Measurements from ENCODE around the gene CCDC85A.

The CCDC85A gene

DNA sequence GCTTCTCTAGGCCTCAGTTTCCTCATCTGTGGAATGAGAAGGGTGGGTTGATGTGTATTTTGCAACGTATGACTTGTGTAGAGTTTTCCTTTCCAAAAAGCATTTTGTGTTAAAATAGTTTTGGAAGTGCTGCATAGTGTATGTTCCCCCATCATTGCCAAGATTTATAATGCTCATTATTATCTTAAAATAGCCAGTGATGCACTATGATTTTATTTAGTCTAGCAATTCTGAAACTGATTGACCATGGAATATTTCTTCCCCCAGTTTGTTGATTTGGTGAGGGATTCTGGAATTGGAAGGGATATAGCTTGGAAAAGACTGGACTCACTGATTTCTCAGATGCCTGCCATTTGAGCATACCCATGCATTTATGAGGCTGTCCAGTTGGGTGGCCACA lies 130.6 kb downstream of the CCDC85A start:
- DNase-seq = no peak

DNA sequence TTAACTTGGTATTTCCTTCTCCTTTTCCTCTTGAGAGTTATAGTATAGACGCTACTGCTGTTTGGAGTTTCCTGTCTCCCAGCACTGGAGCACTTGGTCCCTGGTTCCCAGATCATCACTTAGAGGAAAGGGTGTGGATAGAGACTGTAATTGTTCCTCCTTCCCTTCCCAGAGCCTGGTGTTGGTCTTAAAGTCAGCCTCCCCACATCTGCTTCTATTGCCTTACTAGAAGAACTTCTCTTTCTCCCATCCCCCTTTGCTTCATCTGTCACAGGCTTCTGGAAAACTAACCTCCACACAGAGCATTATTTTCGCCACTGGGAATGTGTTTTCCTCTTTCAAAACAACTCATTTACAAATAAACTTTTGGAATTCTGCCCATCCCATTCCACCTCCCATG lies 131.0 kb downstream of the CCDC85A start:
- DNase-seq = no peak

DNA sequence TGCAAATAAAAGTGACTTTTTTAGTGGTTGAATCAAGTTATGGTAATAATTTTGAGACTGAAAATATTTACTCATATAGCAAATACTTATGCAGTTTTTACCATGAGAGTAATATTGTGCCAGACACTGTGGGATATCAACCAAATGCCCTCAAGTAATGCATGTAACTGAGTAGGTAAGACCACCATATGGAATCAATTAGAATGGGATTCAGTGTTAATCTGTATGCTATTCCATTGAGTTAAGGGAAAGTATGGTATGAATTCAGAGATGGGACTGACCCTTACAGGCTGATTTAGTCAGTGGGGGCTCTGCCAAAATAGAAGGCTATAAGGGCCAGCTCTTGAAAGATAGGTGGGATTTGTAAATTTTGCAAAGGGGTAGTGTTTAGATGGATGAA lies 131.6 kb downstream of the CCDC85A start:
- DNase-seq = no peak

DNA sequence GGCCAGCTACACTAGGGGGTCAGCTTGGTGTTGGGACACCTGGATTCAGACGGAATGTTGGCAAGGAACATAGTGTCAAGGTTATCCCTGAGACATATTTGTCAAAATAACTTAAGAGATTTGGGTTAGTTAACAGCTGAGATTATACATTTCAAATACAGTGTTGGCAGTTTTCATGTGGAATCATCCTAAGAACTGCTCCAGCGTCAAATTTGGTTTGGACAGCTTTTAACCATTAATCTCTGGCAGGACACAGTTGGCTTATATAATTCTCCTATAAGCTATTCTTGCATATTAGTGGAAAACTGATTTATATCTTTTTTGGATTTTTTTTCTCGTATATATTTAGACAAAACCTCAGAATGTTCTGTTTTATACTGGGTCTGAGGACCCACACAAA lies 132.2 kb downstream of the CCDC85A start:
- DNase-seq = no peak

DNA sequence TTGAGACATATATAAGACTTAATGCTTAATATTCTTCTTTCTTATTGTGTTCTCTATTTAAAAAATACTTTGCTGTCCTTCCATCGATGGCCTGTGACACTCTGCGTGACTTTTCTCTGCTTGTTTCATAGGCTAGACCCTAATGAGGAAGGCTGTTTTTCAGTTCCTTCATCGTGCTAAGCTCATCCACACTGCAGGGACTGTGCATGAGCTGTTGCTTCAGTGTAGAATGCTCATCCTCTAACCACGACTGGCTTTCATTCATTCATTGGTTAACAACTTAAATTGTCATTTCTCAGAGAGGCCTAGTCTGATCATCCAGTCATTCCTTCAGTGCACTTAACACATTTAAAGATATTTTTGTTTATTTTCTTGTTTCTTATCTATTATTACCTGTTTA lies 134.4 kb downstream of the CCDC85A start:
- no peak for DNase-seq

DNA sequence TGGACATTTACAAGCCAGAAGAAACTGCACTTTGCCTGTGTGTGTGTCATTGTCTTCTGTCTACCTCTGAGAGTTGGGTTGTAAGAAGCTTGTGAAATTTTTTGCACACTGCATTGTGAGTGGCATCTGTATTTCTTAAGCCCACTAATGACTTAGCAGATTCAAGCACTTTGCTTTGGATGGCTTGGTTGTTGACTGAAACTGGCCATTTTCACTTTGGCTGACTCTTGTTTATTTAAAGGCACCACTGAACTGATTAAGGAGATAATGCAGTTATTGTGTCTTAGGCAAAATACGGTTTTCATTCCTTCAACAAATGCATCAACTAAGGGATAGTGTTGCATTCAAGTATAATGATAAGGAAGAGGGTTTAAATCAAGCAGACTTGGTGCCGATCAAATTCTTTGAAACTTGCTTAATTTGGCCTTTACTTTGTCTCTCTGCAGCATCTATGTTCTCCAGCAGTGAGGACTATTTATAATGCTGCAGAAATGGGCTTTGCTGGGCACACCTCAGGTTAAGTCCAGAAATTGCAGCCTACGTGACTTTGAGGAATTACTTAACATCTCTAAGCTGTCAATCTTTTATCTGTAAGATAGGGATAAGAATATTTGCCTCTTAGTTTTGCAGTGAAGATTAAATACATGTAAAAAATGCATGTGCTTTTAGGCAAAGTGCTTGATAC lies 142.0 kb downstream of the CCDC85A start:
- no peak for DNase-seq

DNA sequence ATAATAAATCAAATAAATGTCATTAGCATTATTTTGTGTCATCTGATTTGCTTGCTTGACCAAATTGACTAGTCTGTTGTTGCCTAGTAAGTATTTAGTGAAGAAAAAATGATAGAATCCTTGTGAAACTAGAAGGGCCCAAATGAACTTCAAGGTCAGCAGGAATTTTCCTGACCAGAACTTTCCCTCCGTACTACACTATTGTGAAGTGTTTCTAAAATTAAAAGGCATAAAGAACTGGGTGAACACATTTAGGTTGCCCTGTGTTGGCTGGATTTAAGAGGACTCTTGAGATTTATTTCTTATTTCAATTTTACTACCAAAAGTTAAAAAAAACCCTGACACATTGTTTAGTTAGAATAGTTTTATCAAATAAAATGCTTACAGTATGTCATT lies 142.6 kb downstream of the CCDC85A start:
- no peak for DNase-seq

DNA sequence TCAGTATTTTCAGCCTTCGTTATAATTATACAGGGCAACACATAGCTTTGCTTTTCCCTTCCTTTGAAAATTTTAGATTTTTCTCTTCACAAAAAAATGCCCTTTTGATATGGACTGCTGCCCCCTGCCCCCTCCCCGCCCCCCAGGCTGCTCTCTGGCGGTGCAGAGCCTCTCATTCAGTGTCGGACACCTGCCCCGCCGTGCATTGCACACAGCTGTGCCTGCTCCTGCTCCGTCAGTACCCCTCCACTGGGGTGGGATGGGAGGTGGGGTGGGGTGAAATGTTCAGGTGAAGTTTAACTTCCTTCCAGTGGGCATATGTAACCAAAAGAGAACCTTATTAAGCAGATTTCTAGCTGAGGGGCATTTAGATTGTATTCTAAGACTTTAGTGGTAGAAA lies 148.0 kb downstream of the CCDC85A start:
- no peak for DNase-seq

DNA sequence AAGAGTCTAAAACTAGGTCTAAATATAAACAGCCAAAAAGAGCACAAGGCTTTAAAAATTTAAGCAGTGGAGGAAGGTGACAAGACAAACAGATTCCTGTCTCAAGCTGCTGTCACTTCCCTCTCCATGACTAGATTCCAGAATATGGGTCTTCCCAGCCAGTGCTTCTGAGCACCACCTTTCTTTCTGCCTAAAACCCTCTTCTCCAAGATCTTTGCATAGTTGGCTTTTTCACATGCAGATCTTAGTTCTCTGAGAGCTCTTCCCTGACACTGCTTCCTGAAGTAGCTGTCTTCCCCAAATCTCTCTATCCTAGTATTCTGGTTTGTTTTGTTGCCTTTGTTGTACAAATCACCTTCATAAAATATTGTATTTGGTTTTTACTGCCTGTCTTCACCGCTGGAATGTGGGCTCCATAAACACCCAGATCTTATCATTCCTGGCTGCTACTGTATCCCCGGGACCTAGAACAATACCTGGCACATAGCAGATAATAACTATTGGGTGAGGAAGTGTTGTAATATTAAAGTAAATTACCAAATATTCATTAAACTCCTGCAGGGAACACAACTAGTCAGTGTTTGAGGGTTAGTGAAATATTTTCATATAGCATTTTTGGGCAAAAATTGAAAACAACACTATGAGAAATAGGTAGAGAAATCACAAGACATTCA lies 150.2 kb downstream of the CCDC85A start:
- DNase-seq = no peak

DNA sequence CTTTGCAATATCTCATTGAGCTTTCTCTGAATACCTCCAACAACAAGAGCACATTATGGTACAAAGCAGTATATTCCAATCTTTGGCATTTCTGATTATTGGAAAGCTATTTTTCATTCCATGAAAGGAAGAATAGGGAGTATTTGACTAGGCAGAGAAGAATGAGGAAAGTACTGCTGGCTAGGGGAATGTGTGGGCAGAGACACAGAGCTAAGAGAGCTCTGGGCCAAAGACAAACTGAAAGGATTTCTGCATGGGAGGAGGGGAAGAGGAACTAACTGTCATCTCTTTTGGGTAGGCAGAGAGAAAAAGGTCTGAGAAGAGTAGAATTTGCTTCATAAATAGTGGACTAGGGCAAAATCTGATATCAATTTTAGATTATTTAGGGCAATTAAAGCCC lies 150.8 kb downstream of the CCDC85A start:
- DNase-seq = no peak

DNA sequence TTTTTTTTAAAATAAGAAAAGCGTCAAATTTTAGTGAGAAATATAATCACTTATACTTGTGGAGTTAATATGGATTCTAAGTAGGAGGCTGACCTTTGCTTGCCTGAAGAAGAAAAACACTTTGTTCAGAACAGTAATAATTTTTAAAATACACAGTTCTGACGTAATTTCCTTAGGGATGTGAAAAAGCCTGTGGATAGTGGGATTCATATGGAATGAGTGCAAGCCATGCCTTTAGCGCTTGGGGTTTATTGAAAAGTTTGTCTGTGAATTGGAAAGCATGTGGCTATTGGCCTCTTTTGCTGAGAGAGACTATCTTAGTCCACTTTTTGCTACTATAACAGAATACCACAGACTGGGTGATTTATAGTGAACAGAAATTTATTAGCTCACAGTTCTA lies 151.3 kb downstream of the CCDC85A start:
- no peak for DNase-seq

DNA sequence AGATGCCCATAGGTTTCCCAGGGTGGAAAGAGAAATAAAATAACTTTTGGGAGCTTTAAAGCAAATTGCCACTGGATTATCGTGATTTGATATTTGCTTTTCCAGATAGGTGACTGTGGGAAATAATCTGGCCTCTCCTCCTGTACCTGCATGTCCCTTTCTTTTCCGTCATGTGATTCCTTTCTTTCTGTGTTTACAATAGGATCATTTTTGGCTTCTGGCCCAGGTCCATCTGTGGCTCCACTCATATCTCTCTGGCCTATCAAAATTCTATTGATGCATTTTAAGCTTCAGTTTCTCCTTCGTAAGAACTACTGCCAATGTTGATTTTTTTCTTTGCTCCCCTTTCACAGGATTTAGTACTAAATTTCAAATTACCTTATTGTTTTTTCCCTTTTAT lies 153.6 kb downstream of the CCDC85A start:
- no peak for DNase-seq

DNA sequence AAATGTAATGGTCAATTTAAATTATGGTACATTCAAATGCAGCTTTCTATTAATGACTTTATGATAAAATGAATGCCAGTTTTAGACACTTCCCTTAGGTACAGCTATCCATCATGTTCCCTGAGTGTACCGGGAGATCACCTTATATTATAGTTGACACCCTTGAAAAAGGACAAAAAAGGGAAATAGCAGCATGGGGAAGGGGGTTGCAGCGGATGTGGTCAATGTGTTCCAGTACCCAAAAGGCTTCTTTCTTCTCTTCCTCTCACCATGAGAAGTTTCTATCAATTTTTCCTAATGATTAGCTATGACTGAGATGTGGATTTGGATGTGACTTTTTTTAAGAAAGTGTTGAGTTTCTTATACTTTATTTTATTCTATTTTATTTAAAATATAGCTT lies 154.4 kb downstream of the CCDC85A start:
- no peak for DNase-seq

DNA sequence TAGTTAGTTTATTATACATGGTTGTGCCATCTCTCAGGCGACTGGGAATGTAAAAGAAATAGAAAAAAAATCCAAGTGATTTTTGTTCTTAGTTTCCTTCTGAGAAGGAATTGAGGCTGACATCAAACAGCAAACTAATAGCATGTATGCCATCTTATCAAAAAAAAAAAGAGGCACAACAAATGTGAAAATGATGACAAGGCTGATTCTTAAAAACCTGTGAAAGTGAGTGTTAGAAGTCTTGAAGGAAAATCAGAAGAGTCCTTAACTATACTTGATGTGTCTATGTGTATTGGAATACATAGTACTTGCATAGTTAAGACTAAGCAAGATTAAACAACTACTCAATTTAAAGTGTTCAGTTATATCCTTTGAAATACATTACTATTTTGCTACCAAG lies 161.0 kb downstream of the CCDC85A start:
- DNase-seq = no peak

DNA sequence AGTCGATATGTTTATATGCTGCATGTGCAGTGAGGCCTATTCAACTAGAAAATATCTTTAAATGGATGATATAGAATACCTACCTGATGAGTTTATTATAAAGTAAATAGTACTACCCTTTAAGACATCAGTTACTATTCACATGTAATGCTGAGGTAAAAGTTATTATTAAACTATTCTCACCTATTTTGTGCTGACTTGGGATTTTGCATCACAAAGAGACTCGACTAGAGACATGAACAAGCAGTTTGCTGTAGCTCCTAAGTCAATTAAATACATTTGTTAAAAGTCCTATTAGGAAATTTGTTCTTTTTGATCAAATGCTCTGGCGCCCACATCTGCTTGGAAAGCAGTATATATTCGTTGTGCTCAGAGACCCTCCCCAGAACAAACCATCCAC lies 164.1 kb downstream of the CCDC85A start:
- no peak for DNase-seq

DNA sequence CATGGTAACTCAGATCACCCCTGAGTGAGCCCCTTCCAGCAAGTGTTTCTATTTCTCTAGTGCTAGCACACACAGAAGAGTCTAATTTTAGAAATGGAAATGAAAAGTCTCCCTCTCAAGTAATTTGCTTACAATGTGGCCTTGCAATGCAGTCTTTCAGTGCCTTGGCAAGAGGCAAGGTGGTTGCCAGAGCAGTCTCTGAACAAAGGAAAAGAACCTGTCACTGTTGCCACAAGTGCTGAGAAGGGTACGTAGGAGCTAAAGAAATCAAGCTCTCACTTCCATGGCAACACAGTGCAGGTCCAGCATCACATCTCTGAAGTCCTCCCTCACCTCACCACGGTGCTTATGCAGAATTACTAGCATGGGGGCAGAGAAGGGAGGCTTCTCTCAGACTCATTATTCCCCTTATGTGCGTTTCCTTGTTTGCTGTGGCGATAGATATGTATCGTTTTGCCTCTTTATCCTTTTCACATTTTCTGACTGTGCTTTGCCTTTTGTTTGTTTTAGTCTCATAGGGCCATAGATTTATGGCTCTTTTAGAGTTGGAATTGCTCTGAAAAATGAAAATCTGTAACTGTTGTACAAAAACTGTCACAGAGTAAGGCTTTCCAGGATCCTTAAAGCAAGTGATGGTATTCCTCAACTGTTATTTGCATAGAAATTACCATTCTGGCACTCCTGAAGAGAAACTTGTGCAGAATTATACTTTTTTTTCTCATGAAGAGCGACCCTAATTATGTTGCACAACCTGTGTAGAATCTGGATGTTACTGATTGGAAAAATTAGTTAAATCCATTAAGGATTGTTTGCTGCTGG lies 164.8 kb downstream of the CCDC85A start:
- no peak for DNase-seq

DNA sequence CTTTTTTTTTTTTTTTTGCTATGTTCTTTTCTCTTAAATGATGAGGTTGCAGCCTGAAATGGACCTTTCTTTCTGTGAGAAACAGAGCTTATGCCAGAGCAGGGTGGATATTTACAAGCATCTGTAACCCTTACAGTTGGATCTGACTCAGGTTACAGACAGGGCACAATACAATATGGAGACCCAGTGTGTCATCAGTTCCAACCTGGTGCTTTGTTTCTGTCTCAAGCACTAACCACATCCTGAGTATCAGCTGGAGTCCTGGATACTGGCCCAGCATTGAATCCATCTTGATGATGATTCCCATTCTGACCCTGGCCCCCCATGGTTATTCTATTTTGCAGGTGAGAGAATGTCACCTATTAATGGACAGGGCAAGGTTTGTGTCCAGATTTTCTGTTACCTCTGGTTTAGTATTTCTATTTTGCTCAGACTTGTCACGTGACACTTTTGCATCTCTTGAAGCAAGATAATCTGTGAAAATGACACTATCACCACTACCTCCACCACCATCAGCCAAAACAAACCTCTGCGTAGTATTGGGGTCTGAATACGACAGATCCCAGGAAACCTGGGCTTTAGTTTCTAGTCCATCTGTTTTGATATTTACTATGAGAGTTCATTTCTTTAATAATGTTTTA lies 174.0 kb downstream of the CCDC85A start:
- DNase-seq = no peak

DNA sequence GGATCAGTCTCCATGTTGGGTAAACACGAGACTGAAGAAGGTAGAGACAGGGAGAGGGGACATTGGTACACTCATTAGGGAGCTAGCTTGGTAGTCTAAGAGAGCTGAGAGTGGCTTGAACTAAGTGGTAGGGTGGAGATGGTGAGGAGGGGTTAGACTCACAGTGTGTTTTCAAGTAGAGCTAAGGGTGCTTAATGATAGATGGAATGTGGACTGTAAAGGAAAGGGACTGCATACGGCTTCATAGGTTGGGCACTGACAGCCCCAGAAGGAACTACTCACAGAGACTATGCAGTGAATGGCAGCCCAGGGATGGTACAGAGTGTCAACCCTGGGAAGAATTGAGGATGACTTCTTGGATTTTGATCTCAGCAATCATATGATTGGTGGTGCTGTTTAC lies 178.1 kb downstream of the CCDC85A start:
- no peak for DNase-seq

DNA sequence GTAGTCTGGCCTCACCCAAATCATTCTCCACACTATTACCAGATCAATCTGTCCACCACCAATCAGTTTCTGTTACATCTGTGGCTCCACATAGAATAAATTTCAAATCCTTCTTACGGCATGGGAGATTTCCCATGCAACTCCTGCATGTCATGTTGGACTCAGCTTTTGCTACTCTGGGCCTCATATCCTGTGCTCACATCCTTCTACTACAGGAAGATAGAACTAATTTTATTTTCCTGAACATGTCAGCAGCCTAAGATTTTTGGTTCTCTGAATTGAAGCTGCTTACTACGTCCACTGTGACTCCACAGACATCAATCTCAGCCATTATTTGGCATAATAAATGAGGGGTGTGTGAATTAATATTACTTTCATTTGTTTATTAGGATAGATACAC lies 181.1 kb downstream of the CCDC85A start:
- no peak for DNase-seq

DNA sequence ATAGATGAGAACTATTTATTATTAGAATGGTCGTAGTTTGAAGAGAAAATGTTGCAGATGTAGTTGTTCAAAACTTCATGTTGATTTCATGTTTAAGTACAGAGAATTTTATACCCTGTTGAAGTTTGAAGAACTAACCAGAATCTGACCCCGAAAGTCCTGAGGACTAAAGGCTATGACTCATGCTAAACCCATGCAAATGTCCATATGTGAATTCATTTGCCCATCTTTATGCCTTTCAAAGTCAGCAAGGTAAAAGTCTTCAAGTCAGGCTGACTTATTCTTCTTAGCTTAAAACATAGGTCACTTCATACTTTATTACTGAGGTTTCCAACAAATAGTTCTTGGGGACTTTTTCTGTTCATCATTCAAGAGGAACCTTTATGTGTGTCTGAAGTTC lies 185.5 kb downstream of the CCDC85A start:
- no peak for DNase-seq

DNA sequence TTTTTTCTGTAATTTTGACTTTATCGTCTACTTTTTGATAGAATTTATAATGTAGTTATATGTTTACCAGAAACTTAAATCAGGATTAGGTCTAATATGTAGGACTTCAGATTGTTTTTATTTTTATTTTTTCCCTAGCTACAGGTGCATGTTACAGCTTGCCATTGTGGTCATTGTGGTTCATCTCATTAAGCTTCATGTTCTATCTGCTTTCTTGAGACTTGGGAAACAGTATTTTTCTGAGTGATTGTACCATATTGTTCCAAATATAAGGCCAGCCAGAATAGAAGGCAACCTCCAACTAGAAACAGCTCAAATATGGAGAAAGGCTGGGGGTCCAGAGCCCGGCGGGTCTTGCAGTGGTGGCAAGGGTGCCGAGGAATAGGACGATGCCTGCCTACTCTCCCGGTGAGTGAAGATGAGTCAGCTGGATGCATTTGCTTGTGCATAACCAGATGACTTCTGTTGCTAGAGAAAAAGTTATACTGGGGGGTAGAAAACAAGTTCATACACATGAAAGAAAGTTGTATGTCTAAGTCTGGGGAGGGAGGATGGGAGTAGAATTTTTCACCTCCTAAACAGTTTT lies 188.4 kb downstream of the CCDC85A start:
- DNase-seq = no peak

DNA sequence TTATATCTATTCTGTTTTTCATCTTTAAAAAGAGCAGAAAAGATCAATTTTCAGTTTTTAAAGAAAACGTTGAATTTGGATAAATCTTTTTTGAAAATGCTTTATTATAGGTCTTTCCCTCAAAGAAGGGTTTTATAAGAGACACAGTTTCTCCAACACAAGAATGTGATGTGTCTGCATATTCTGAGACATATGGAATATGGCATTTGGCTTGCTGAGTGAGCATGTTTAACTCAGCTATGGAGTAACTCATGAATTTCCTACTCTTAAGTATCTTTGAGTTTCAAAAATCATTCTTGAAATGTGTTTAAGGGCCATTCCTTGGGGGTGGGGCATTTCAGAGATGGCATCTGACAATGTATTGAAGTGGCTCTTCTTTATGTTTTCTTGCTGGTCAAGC lies 191.5 kb downstream of the CCDC85A start:
- DNase-seq = no peak
